ENCODE results near the gene IL4I1. TPM values are rescaled to one million over a fixed set of nuclear protein-coding genes. Genes with fewer than 3 reads are reported as not detected.

Gene IL4I1
- total RNA-seq, 3 donors from 2014 or later, result 1.2 to 1.7 (median 1.6) TPM

- intact Hi-C loops (cut with DNase I, micrococcal nuclease), result loop anchor here (5.0 to 10.0 kb wide), 2 partner anchors 44 to 47 kb away; no protein-coding TSS in a partner anchor
- H3K4me1 ChIP-seq (ENCODE audit: low read depth), result peaks cover 7% of the 10 kb centered on the region
- peak; percentile 97 for ATAC-seq
- no peak overlapping the region for H3K4me3 ChIP-seq
- no peaks in the 10 kb centered on the region for H3K9me3 ChIP-seq
- H3K36me3 ChIP-seq (ENCODE audit: low read depth), result no peaks in the 10 kb centered on the region
- DNase-seq, result peak; percentile 72 to 87 (median 83)
- TF ChIP-seq CTCF (IDR thresholded peaks at IDR 0.05), result peak; percentile 86
These were observed 41.2 kb upstream of the IL4I1 start for GRCh38 chr19:49937750-49938381.

GRCh38 chr19:49936549-49936948 lies 39.9 kb upstream of the IL4I1 start:
- ATAC-seq (no peak), DNase-seq (peak in 1 of 3 donors; percentile 3)
- Histone ChIP-seq H3K4me3 (no peak overlapping the region), H3K36me3 (ENCODE audit: low read depth) (no peaks in the 10 kb centered on the region), H3K9me3 (no peaks in the 10 kb centered on the region), H3K4me1 (ENCODE audit: low read depth) (peaks cover 7% of the 10 kb centered on the region)
- no peak for TF ChIP-seq CTCF (IDR thresholded peaks at IDR 0.05)
- intact Hi-C loops (cut with DNase I, micrococcal nuclease), result loop anchor here (5.0 to 10.0 kb wide), 2 partner anchors 46 to 48 kb away; no protein-coding TSS in a partner anchor

- ATAC-seq, result no peak
These were observed 37.0 kb upstream of the IL4I1 start for GRCh38 chr19:49933643-49934042.

GRCh38 chr19:49932731-49933131 lies 36.0 kb upstream of the IL4I1 start:
- DNase-seq (peak in 2 of 3 donors; percentile 45 to 66), ATAC-seq (no peak)
- no peak for TF ChIP-seq CTCF (IDR thresholded peaks at IDR 0.05)
- H3K9me3 ChIP-seq, result no peaks in the 10 kb centered on the region
- no peaks in the 10 kb centered on the region for H3K36me3 ChIP-seq (ENCODE audit: low read depth)
- intact Hi-C loops (cut with DNase I, micrococcal nuclease), result loop anchor here in 1 of 2 donors (10.0 kb wide), 1 partner anchor 52 kb away; no protein-coding TSS in a partner anchor
- H3K4me3 ChIP-seq, result no peak overlapping the region
- peaks cover 11% of the 10 kb centered on the region for H3K4me1 ChIP-seq (ENCODE audit: low read depth)

More at GRCh38 chr19:49933643-49934042, 37.0 kb upstream of the IL4I1 start:
- peaks cover 7% of the 10 kb centered on the region for H3K4me1 ChIP-seq (ENCODE audit: low read depth)
- intact Hi-C loops (cut with DNase I, micrococcal nuclease), result loop anchor here in 1 of 2 donors (10.0 kb wide), 1 partner anchor 51 kb away; no protein-coding TSS in a partner anchor
- DNase-seq, result peak in 2 of 3 donors; percentile 15 to 20
- no peaks in the 10 kb centered on the region for H3K36me3 ChIP-seq (ENCODE audit: low read depth)
- H3K9me3 ChIP-seq, result no peaks in the 10 kb centered on the region
- no peak for TF ChIP-seq CTCF (IDR thresholded peaks at IDR 0.05)
- H3K4me3 ChIP-seq, result no peak overlapping the region

GRCh38 chr19:49932041-49932451 lies 35.4 kb upstream of the IL4I1 start:
- DNase-seq (no peak), ATAC-seq (no peak)
- intact Hi-C loops (cut with DNase I, micrococcal nuclease), result loop anchor here in 1 of 2 donors (10.0 kb wide), 1 partner anchor 53 kb away; no protein-coding TSS in a partner anchor
- Histone ChIP-seq H3K9me3 (no peaks in the 10 kb centered on the region), H3K4me1 (ENCODE audit: low read depth) (peaks cover 17% of the 10 kb centered on the region), H3K4me3 (no peak overlapping the region), H3K36me3 (ENCODE audit: low read depth) (no peaks in the 10 kb centered on the region)
- TF ChIP-seq CTCF (IDR thresholded peaks at IDR 0.05), result no peak
